Stimulated activated CD8-positive, alpha-beta memory T cell treated with anti-CD3 and anti-CD28 coated beads, Interleukin-4, amount 100 ng/mL, for 4 hours (primary cell): ENCODE results near the gene SNUPN.
A peak's percentile ranks its signal among the peaks of the same experiment; 100 is the strongest.

Source experiments
- DNase-seq, 2 donors: peaks; one replicate each; pipeline ENCODE4 v3.0.0-alpha.2; 2020; ENCODE audit warnings: low read depth in 2 of 2, low spot score in 1 of 2

Gene SNUPN

DNA sequence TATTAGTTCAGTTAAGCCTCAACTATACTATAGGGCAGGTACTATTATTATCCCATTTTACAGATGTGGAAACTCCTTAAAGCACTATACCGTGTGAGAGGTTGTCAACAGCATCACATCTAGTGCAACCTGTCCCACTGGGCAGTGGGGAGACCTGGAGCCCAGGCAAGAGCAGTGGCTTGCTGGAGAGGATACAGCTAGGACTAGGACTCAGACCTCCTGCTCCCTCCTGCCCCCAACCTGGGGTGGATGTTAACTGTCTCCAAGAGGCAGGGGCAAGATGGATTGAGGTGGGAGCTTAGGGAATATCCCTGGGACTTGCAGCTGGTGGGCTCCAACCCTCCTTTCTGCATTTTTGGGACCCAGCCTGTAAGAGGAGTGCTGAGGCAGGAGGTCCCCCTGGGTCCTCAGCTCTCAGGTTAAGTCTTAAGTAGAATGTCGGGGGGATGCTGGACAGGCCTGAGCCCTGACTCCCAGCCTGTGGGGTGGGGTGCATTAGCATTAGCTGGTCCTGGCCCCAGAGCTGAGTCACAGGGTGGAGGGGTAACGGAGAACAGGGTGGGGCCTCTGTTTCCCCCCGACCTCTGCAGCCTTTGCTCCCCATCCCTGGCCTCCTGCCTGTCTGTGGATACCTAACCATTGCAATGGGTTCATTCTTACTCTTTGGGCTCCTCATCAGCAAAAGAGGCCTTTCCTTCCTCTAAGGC lies 28.8 kb upstream of the SNUPN start:
- no peak for DNase-seq

DNA sequence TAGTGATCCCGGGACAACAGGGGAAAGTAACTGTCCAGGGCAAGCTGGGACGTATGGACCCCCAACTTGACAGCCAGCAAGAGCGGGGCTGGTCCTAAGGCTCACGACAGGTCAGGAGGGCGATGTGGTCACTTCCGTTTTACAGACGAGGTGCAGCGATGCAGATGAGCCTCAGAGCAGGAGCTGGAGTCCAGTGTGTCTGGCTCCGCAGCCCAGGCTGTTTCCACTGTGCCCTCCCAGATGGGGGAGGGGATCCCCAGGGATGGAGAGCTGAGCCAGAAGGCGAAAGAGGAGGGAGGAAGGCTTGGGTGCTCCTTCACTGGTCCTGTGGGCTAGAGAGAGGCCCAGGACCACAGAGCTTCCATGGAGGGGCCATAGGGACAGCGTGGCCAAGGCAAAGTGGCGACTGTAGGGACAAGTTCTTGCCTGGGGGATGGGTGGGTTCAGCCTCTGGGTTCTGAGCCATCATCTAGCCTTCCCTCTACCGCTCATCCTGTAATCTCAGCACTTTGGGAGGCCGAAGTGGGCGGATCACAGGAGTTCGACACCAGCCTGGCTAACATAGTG lies 27.9 kb upstream of the SNUPN start:
- DNase-seq, result no peak

DNA sequence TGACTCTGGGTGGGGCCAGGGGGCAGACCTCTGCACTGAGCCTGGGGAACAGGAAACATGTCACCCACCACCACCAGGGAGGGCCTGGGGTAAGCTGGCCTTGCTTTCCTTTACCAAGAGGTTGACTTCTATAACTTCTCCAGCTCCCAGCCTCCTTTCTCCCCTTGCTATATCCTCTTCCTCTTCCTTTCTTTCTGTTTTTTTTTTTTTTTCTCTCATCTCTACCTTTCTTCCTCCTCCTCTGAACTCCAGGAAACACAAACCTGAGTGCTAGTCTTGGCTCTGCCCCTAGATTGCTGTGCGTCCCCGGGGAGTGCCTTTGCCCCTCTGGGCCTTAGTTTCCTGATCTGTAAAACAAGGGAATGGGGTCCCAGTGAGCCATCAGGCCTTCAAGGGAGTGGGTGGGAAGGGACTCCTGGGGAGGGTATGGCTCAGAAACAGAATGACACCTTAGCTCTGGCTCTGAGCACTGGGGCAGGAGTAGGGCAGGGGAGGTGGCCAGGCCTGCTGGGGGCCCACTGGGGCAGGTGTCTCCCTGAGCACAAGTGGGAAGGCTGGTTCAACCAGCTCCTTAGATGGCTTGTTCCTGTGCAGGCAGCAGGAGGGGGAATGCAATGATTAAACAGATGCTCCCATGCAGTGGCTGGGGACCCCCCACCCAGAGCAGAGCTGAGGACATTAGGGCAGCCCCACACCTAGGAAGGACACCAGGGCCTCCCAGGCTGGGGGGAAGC lies 26.5 kb upstream of the SNUPN start:
- no peak for DNase-seq

DNA sequence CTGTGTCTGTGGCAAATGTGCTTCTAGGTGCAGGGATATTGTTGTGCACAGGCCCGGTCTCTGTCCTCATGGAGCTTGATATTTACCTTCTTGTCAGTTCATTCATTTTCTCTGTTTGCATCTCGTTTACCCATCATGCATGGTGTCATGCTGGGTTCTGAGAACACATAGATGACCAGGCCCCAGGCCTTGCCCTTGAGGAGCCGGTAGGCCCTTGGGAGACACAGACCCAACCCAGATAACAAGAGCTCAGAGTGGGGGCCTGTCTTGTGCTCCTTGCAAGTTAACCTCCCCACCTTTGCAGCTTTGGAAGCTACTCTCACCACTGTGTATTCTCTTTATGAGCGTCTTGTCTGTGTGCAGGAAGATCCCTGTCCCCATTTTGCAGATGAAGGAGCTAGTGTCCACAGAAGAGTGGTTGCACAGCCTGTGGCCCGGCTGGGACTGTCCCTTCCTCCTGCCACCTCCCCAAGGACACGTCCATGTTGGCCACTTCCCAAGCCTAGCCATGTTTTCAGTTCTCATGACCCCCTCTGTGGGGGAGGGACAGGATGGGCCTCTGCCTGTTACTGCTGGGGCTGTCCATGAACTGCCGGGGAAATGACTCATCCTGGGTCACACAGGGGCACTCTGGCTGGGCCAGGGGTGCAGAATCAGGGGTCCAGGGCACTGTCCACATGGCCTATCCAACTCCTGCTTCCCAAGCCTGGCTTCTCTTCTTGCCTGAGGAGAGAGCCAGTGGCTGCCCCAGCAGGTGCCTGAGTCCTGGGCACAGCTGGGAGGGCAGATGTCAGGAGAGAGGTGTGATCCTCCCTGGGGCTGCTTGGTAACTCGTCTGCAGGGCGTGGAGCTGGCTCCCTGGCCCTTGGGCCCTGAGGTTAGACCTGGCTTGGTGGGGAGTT lies 25.6 kb upstream of the SNUPN start:
- no peak for DNase-seq

DNA sequence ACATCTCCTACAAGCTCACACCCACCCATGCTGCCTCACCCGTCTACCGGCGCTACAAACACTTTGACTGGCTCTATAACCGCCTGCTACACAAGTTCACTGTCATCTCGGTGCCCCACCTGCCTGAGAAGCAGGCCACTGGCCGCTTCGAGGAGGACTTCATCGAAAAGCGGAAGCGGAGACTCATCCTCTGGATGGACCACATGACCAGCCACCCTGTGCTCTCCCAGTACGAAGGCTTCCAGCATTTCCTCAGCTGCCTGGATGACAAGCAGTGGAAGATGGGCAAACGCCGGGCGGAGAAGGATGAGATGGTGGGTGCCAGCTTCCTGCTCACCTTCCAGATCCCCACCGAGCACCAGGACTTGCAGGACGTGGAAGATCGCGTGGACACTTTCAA lies 24.3 kb upstream of the SNUPN start:
- no peak for DNase-seq

DNA sequence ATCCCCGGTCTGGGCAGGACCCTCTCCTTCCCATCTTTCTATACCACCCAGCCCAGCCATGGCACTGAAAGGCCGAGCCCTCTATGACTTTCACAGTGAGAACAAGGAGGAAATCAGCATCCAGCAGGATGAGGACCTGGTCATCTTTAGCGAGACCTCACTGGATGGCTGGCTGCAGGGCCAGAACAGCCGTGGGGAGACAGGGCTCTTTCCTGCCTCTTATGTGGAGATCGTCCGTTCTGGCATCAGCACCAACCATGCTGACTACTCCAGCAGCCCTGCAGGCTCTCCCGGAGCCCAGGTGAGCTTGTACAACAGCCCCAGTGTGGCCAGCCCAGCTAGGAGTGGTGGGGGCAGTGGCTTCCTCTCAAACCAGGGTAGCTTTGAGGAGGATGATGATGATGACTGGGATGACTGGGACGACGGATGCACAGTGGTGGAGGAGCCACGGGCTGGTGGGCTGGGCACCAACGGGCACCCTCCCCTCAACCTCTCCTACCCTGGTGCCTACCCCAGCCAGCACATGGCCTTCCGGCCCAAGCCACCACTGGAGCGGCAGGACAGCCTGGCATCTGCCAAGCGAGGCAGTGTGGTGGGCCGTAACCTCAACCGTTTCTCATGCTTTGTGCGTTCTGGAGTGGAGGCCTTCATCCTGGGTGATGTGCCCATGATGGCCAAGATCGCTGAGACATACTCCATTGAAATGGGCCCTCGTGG lies 23.7 kb upstream of the SNUPN start:
- no peak for DNase-seq

DNA sequence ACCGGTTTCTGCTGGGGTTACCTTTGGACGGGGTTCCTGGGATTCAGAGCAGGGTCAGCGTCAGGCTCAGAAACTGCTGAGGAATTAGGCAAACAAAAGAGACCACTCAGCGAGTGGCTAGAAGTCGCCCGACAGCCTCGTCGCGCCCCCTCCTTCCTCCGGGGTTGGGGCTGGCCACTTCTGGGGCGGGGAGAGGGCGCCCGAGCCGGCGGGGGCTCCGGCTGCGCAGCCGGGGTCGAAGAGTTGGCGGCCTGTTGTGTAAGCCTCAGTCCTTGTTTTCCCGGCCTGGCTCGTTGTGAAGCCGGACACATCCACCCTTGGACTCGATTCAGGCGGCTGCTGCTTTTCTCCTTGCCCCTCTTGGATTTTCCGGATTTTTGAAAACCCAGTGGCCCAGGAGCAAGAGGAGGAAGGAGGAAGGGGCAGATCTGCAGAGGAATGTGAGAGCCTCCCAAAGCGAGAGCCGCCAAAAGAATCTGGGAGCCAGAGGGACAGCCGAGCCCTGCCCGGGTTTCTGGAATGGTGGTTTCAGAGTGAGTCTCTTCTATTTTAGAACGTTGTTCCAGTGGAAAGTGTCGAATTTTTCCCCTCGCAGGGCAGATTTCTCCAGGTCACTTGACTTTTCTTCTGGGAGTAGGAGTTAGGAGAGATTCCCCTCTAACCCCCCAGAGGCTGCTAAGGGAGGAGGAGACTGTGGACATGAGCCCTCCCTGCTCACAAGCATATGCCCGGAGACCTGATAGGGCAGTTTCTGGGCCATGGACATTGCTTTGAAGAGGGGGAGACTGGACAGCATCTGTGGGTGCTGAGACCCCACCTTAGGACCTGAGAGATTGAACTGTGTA lies 22.9 kb upstream of the SNUPN start:
- no peak for DNase-seq

DNA sequence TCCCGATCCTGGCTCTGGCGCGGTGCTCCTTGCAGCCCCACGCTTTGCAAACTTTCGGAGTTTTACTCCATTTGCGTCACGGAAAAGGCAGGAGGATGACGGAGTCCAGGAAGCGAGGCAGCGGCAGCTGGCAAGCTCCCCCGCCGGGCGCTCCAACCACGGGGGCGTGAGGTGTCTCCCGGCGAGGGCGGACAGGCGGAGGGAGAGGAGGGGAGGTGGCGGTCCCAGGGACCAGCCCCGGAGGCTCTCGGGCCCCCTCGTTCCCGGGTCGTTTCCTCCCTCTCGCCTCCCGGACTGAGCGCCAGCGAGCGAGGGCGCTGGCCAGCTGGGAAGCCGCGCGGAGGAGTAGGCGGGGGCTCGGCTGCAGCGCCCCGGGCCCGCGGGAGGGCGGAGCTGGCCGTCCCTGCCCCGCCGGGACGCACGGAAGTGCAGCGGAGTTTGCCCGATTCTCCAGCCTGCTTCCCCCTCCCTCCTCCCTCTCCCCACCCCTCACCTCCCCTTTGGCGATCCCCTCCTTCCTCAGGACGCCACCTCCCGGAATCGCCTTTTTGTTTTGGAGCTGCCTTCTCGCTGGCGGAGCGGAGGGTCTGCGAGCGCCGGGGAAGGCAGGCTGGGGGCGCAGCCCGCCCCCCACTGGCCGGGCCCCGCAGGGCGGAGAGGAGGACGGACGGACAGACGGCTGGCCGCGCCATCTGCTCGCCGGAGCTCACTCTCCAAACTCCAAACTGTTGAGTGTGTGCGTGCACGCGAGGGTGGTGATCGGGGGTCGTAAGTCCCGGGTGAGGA lies 22.0 kb upstream of the SNUPN start, which contains the start of gene SNX33:
Gene SNX33 (plus strand): TSS at position 543 of the 786 bp plus-strand sequence. CDS start 1,191 bp downstream, outside the sequence.
- DNase-seq, result peak; percentile 10 to 36

DNA sequence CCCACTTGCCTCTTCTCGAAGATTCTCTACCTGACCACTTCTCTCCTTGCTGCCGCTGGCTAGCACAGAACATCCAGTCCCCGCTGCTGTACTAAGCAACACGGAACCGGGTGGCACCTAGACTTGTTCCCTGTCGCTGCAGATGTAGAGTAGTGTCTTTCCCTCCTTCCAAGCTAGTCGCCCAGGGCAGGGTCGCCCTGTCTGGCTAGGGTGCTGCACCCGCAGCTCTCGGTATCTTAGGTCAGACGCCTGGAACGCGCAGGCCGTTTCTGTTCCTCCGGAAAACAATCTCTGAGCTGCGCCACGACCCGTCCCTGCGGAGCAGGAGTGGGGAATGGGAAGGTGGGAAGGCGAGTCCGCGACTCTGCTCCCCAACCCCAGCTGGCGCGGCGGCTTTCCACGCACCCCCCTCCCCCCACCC lies 21.4 kb upstream of the SNUPN start:
- DNase-seq, result no peak

DNA sequence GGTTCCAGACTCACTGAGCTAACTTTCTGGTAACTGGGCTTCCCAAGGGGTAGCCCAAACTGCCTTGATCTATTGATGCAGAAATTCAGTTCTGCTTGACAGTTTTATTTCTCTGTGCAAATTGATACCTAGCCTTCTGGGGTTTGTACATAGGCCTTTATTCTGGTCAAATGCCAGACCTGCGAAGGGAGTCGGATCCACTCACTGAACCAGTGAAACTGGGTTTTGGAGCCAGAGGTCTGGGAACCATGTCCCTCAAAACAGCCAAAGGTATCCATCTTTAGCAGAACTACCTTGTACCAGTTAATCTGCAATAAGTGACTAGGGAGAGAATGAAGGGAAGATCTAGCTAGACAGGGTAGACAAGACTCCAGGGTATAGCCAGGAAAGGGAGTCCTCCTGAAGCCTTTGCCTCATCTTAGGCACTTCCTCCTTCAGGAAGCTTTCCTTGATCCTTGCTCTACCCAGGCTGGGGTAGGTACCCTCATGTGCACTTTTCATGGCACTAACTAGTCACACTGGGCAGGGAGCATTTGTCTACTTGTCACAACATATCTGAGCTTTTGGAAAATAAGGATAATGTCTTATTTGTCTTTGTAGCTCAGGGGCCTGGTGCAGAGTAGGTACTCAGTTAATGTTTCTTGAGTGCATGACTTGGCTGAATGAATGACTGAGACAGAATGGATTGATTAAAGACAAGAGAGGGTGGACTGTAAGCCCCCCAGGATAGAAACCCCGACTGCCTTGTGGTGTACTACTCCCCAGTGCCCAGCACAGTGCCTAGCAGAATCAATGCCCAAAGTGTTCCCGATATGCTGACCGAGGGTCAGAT lies 20.8 kb upstream of the SNUPN start:
- DNase-seq, result no peak

DNA sequence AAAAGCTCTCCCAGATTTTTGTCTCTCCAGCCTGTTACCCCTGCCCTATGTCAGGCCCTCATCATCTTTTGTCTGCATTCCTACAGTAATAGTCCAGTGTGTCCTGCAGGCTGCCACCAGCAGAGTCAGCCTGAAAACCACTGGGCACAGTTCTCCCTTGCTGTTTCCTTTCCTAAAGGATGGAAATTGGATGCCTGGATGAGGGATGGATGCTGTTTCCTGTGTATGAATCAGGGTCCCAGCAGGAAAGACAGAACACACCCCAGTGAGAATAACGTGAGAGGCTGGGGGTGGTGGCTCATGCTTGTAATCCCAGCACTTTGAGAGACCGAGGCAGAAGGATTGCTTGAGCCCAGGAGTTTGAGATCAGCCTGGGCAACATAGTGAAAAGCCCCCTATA lies 18.9 kb upstream of the SNUPN start:
- DNase-seq, result no peak

DNA sequence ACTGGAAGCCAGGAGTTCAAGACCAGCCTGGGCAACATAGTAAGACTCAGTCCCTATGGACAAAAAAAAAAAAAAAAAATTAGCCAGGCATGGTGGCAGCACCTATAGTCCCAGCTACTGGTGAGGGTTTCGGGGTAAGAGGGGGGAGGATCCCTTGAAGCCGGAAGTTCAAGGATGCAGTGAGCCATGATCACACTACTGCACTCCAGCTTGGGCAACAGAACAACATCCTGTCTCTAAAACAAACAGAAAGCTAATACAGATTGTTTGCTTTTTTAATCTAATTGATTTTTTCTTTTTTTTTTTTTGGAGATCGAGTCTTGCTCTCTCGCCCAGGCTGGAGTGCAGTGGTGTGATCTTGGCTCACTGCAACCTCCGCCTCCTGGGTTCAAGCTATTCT lies 16.1 kb upstream of the SNUPN start:
- DNase-seq, result no peak

DNA sequence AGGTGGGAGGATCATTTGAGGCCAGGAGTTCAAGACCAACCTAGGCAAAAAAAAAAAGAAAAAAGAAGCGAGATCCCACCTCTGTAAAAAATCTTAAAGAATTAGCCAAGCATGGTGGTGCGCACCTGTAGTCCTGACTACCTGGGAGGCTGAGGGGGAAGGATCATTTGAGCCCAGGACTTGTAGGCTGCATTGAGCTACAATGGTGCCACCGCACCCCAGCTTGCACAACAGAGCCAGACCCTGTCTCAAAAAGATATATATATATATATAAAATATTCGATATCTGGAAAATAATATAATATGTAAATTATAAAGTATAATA lies 15.6 kb upstream of the SNUPN start:
- no peak for DNase-seq

DNA sequence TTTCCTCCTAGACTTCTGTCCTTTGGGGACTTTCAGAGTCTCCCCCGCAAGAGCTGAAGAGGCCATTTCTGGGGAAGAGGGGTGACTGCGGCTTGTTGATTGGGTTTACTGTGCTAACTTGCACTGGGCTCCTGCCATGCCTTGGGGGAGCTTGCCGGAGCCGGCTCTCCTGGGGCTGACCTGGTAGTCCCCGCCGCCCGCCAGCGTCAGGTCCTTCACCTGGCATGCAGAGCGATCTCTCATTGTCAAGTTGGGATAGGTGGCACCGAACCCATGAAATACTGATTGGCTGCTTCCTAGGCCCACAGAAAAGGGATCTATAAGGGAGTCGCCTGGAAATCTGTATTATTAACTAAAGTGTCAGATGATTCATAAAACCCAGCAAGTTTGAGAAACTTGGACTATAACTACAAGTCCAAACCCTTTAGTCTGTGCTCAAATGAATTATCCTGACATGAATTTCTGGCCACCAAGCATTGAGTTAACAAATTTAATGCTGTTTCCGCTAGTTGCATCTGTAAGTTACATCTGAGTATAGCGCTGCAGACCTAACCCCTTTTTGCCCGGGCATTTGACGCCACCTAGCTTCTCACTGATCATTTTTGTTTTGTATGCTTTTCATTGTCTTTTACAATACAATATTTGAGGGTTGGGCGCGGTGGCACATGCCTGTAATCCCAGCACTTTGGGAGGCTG lies 15.1 kb upstream of the SNUPN start:
- DNase-seq, result no peak

DNA sequence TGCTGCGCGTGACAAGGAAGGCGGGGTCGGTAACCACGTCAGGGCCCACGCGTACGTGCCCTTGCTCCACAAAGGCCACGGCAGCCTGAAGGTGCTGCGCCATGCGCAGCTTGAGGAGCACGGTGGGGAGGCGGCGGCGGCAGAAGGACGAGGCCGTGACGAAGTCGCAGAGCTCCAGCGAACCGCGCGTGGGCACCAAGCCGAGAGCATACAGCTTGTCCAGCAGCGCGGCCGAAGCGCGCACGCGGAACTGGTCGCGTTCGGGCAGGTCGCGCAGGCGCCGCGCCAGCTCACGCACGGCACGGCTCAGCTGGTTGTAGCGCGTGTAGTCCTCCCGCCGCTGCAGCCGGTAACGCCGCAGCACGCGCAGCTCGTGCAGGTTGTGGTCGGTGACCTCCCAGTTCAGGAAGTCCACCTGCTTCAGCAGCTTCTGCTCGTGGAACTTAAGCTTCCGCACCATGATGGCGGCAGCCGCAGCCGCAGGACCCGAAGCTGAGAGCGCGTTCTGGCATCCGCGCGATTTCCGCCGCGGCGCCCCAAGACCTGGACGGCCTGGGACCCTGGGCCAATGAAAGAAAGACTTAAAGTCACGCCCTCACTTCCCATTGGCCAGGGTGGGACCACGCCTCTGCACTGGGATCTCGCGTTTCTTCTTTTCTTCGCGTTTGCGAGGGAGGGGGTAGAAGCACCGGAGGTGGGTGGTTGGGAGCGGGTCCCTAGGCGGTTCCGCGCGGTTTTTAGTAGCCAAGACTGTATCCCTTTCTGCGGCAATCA lies 14.4 kb upstream of the SNUPN start, which contains the start of gene IMP3:
Gene IMP3 (minus strand): TSS at position 516 of the 774 bp plus-strand sequence. CDS start 56 bp downstream, at position 460.
- DNase-seq, result peak; percentile 88

DNA sequence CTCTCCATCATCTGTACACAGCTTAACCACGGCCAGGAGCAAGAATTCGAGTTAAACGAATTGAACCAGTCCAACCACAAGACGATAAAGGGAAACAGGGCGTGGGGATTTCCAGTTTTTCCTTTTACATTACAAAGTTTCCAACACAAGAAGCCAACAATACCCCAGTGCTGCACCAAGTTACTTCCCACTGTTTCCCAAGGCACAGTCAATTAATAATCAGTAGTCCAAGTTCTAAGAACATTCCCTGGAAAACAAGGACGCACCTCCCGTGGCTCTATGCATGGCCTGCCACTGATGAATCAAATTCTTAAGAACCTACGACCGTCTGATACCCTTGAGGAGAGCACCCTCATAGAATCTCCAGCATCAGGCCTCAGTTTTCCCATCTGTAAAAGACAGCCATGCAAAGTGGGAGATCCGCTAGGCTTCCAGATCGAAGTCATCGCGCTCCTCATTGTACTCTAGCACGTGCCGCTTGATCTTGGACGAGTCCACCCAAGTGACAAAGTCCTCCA lies 13.7 kb upstream of the SNUPN start:
- no peak for DNase-seq
